Measurements from ENCODE around the gene CCBE1.

Gene CCBE1

GRCh38 chr18:59383851-59384250 lies 313.4 kb downstream of the CCBE1 start:
- FAIRE-seq (no peak), DNase-seq (ENCODE audit: extremely low spot score, insufficient read length, low read depth) (no peak)

GRCh38 chr18:59382383-59382782 lies 314.8 kb downstream of the CCBE1 start:
- no peak for DNase-seq (ENCODE audit: extremely low spot score, insufficient read length, low read depth)
- no peak for FAIRE-seq

- DNase-seq (ENCODE audit: extremely low spot score, insufficient read length, low read depth): no peak
- FAIRE-seq: no peak
These were observed 315.3 kb downstream of the CCBE1 start for GRCh38 chr18:59381949-59382348.

Measured in GM18507 (cell line).